ENCODE measurements around the gene CYP1B1. TPM values are rescaled to one million over a fixed set of nuclear protein-coding genes. Genes with fewer than 3 reads are reported as not detected.

The CYP1B1 gene
- total and polyA plus RNA-seq, 4 donors = 9.8 to 47.7 (median 31.3) TPM

GRCh38 chr2:38056216-38056615 lies 19.7 kb downstream of the CYP1B1 start:
- Histone ChIP-seq H3K4me1 (ENCODE audit: control insufficient read depth in 5 of 5, insufficient read depth in 5 of 5, low read length in 5 of 5) (no peaks in the 10 kb centered on the region), H3K27me3 (ENCODE audit: control insufficient read depth in 3 of 3, insufficient read depth in 3 of 3, low read length in 2 of 3) (no peaks in the 10 kb centered on the region), H3K36me3 (ENCODE audit: control insufficient read depth in 4 of 4, insufficient read depth in 4 of 4, low read length in 4 of 4) (no peaks in the 10 kb centered on the region), H3K9me3 (ENCODE audit: control insufficient read depth in 4 of 4, insufficient read depth in 3 of 4, low read length in 3 of 4) (no peaks in the 10 kb centered on the region), H3K9ac (ENCODE audit: insufficient read depth in 1 of 2, low read length in 2 of 2) (no peak overlapping the region), H3K27ac (ENCODE audit: low read depth in 1 of 2, low read length in 1 of 2) (no peak overlapping the region), H3K4me3 (no peak overlapping the region)
- WGBS, 2 donors = 49 to 57% methylated on average over 3 of the region's 3 CpGs
- TF ChIP-seq CTCF (IDR thresholded peaks at IDR 0.05; ENCODE audit: control extremely low read depth, extremely low read depth) = no peak
- DNase-seq (no peak), ATAC-seq (ENCODE audit: insufficient read depth, low FRiP score) (no peak)

- no peaks in the 10 kb centered on the region for H3K27me3 ChIP-seq (ENCODE audit: control insufficient read depth in 3 of 3, insufficient read depth in 3 of 3, low read length in 2 of 3)
- no peaks in the 10 kb centered on the region for H3K4me1 ChIP-seq (ENCODE audit: control insufficient read depth in 5 of 5, insufficient read depth in 5 of 5, low read length in 5 of 5)
- 92 to 93% methylated on average over 4 of the region's 4 CpGs for WGBS, 2 donors
- no peak for TF ChIP-seq CTCF (IDR thresholded peaks at IDR 0.05; ENCODE audit: control extremely low read depth, extremely low read depth)
- no peaks in the 10 kb centered on the region for H3K9me3 ChIP-seq (ENCODE audit: control insufficient read depth in 4 of 4, insufficient read depth in 3 of 4, low read length in 3 of 4)
- ATAC-seq (ENCODE audit: insufficient read depth, low FRiP score) (no peak), DNase-seq (no peak)
- no peak overlapping the region for H3K4me3 ChIP-seq
- H3K27ac ChIP-seq (ENCODE audit: low read depth in 1 of 2, low read length in 1 of 2) = no peak overlapping the region
- no peak overlapping the region for H3K9ac ChIP-seq (ENCODE audit: insufficient read depth in 1 of 2, low read length in 2 of 2)
- no peaks in the 10 kb centered on the region for H3K36me3 ChIP-seq (ENCODE audit: control insufficient read depth in 4 of 4, insufficient read depth in 4 of 4, low read length in 4 of 4)
These were observed 30.1 kb downstream of the CYP1B1 start for GRCh38 chr2:38045811-38046210.

- Histone ChIP-seq H3K4me3 (no peak overlapping the region), H3K27me3 (ENCODE audit: control insufficient read depth in 3 of 3, insufficient read depth in 3 of 3, low read length in 2 of 3) (peaks cover 0 to 4% (median 4%) of the 10 kb centered on the region in 3 donors), H3K27ac (ENCODE audit: low read depth in 1 of 2, low read length in 1 of 2) (no peak overlapping the region), H3K36me3 (ENCODE audit: control insufficient read depth in 4 of 4, insufficient read depth in 4 of 4, low read length in 4 of 4) (no peaks in the 10 kb centered on the region), H3K4me1 (ENCODE audit: control insufficient read depth in 5 of 5, insufficient read depth in 5 of 5, low read length in 5 of 5) (peaks cover 0 to 7% (median 2%) of the 10 kb centered on the region in 5 donors), H3K9me3 (ENCODE audit: control insufficient read depth in 4 of 4, insufficient read depth in 3 of 4, low read length in 3 of 4) (peaks cover 0 to 4% (median 0%) of the 10 kb centered on the region in 4 donors), H3K9ac (ENCODE audit: insufficient read depth in 1 of 2, low read length in 2 of 2) (no peak overlapping the region)
- 79 to 88% methylated on average over 9 of the region's 9 CpGs for WGBS, 2 donors
- DNase-seq (no peak), ATAC-seq (ENCODE audit: insufficient read depth, low FRiP score) (no peak)
- TF ChIP-seq CTCF (IDR thresholded peaks at IDR 0.05; ENCODE audit: control extremely low read depth, extremely low read depth) = no peak
These were observed 36.6 kb downstream of the CYP1B1 start for GRCh38 chr2:38039121-38039910.
